Right atrium auricular region (tissue), 2 donors: Measurements from ENCODE around the gene SNAP29. TPM values are rescaled to one million over a fixed set of nuclear protein-coding genes. Genes with fewer than 3 reads are reported as not detected.
"Not testable (repeated sequence)": the region's sequence is repeated elsewhere in the genome, so short reads cannot be mapped to it uniquely, and the experiment has no call there.

Source experiments
- DNase-seq: peaks from one replicate; pipeline ENCODE4 v3.0.0-alpha.2; 2019; ENCODE audit warnings: low spot score
- H3K27ac ChIP-seq, 2 donors: fragments of 200-600 bp; sonication (generic); 1 replicate in 1 of 2; 2 replicates in 1 of 2; pipeline ENCODE4 v1.5.1; 2016 to 2019
- H3K27me3 ChIP-seq, 2 donors: fragments of 200-600 bp; sonication (generic); one replicate each; pipeline versions ENCODE4 v1.5.1 to v1.6.0; 2017 to 2019
- H3K36me3 ChIP-seq: fragments of 200-600 bp; sonication (generic); one replicate; pipeline ENCODE4 v1.5.1; 2016
- H3K4me1 ChIP-seq, 2 donors: fragments of 200-600 bp; sonication (generic); one replicate each; pipeline versions ENCODE4 v1.5.1 to v1.6.0; 2017 to 2019
- H3K4me3 ChIP-seq, 2 donors: fragments of 200-600 bp; sonication (generic); 1 replicate in 1 of 2; 2 replicates in 1 of 2; pipeline ENCODE4 v1.5.1; 2017 to 2019; ENCODE audit warnings: mild to moderate bottlenecking in 1 of 2, moderate library complexity in 1 of 2
- H3K9me3 ChIP-seq, 2 donors: fragments of 200-600 bp; sonication (generic); one replicate each; pipeline ENCODE4 v1.5.1; 2019
- CTCF ChIP-seq, 2 donors: fragments of 200-600 bp; sonication (generic); IDR thresholded peaks; one replicate each; pipeline ENCODE4 v1.5.1; 2019; ENCODE audit warnings: antibody characterized with exemption in 2 of 2
- total RNA-seq, 2 donors: library from RNA; depleted of rRNA; stranded (reverse); fragments of >200 nt; gene quantifications; one replicate each; pipeline ENCODE4 v1.1.0, GENCODE V29; 2016

Gene SNAP29
- total RNA-seq, 2 donors from 2014 or later: 20.8 to 26.0 TPM

GRCh38 chr22:20937031-20937793 lies 78.4 kb downstream of the SNAP29 start:
- Histone ChIP-seq H3K4me1 (peaks cover 0 to 50% of the 10 kb centered on the region in 2 donors), H3K9me3 (no peaks in the 10 kb centered on the region), H3K36me3 (peaks cover 15% of the 10 kb centered on the region), H3K27ac (no peak overlapping the region), H3K4me3 (no peak overlapping the region), H3K27me3 (no peaks in the 10 kb centered on the region)
- TF ChIP-seq CTCF (IDR thresholded peaks at IDR 0.05): no peak
- no peak for DNase-seq

- Histone ChIP-seq H3K36me3 (peaks cover 15% of the 10 kb centered on the region), H3K4me3 (no peak overlapping the region), H3K27me3 (no peaks in the 10 kb centered on the region), H3K27ac (no peak overlapping the region), H3K9me3 (no peaks in the 10 kb centered on the region), H3K4me1 (peaks cover 0 to 56% of the 10 kb centered on the region in 2 donors)
- TF ChIP-seq CTCF (IDR thresholded peaks at IDR 0.05): no peak
- no peak for DNase-seq
Observed at GRCh38 chr22:20937794-20938671, 79.2 kb downstream of the SNAP29 start.

DNA sequence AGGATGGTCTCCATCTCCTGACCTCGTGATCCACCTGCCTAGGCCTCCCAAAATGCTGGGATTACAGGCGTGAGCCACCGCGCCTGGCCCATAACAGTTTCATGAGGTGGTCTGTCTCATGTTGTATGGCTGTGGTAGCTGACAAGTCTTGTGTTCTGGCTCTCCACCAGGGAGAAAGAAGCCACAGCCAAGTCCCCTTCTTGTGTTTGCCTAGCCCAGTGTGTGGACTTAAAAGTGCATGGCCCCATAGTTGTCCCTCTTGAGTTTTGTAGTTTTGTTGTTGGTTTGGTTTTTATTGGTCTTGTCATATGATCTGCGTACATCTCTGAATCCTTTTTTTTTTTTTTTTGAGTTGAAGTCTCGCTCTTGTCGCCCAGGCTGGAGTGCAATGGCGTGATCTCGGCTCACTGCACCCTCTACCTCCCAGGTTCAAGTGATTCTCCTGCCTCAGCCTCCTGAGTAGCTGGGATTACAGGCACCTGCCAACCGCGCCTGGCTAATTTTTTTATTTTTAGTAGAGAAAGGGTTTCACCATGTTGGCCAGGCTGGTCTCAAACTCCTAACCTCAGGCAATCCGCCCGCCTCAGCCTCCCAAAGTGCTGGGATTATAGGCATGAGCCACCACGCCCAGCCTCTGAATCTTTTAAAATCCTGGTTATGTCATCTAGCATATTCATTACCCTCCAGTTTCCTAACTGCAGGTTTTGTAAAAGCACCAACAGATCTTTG lies 80.8 kb downstream of the SNAP29 start:
- H3K4me3 ChIP-seq, H3K27me3 ChIP-seq, H3K36me3 ChIP-seq, H3K9me3 ChIP-seq, DNase-seq, H3K27ac ChIP-seq: not testable (repeated sequence)
- H3K4me1 ChIP-seq: peaks cover 0 to 57% of the 10 kb centered on the region in 2 donors

DNA sequence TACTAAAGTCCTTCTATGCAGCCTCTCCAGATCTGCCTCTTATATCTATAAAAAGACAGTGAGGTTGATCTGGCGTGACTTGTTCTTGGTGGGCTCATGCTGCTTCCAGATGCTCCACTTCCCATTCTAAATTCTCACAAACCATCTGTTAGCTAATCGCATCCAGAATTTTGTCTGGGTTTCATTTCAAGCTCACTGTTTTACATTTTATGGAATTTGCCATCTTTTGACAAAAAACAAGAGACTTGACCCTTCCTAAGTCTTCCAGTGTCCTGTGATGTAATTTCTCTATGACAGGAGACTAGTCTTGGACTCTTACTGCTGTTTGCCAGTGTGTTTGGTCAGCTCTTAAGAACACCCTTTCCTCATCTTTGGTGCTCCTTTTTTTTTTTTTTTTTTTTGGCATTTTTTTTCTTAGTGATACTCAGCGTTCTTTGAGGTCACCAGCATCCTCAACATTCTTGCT lies 81.4 kb downstream of the SNAP29 start:
- no peaks in the 10 kb centered on the region for H3K9me3 ChIP-seq
- peaks cover 0 to 63% of the 10 kb centered on the region in 2 donors for H3K4me1 ChIP-seq
- no peak for TF ChIP-seq CTCF (IDR thresholded peaks at IDR 0.05)
- H3K27me3 ChIP-seq: no peaks in the 10 kb centered on the region
- no peak overlapping the region for H3K27ac ChIP-seq
- no peak overlapping the region for H3K4me3 ChIP-seq
- DNase-seq: no peak
- H3K36me3 ChIP-seq: peaks cover 9% of the 10 kb centered on the region

Other genes starting within 250 kb of the SNAP29 start
- gene SERPIND1, start 84.9 kb upstream of the SNAP29 start, total RNA-seq: 1 to 10 TPM; 1.5 to 4.1 TPM
- 10 to 100 TPM; 46.7 to 55.1 TPM for gene PI4KA, start 196 bp upstream of the SNAP29 start, total RNA-seq
- gene CRKL, start 58.4 kb downstream of the SNAP29 start, total RNA-seq: 10 to 100 TPM; 46.7 to 53.7 TPM
- 1 to 10 TPM in 1 of 2 donors, under 1 TPM in 1; 0.75 to 1.0 TPM for gene AIFM3, start 108.2 kb downstream of the SNAP29 start, total RNA-seq
- 10 to 100 TPM; 20.7 to 24.7 TPM for gene LZTR1, start 123.3 kb downstream of the SNAP29 start, total RNA-seq
- gene THAP7, start 143.1 kb downstream of the SNAP29 start, total RNA-seq: 10 to 100 TPM; 39.8 to 51.1 TPM
- 1 to 10 TPM; 1.0 to 5.4 TPM for gene P2RX6, start 156.2 kb downstream of the SNAP29 start, total RNA-seq
- 1 to 10 TPM; 1.9 to 5.0 TPM for gene SLC7A4, start 173.6 kb downstream of the SNAP29 start, total RNA-seq
- gene LRRC74B, start 186.9 kb downstream of the SNAP29 start, total RNA-seq: not detected